Transverse colon (tissue), 4 donors: ENCODE data around the gene CPA5. TPM values are rescaled to one million over a fixed set of nuclear protein-coding genes. Genes with fewer than 3 reads are reported as not detected.

Experiments
- DNase-seq: peaks from one replicate; pipeline ENCODE4 v3.0.0-alpha.2; 2019
- H3K27ac ChIP-seq, 4 donors: fragments of 200-600 bp; sonication (generic); 2 replicates each; pipeline ENCODE4 v1.5.1; 2016 to 2018; ENCODE audit warnings: inconsistent platforms in 4 of 4
- H3K27me3 ChIP-seq: fragments of 200-600 bp; sonication (generic); 2 replicates; pipeline ENCODE4 v1.5.1; 2017; ENCODE audit warnings: inconsistent platforms
- H3K36me3 ChIP-seq, 4 donors: fragments of 200-600 bp; sonication (generic); 2 replicates each; pipeline ENCODE4 v1.5.1; 2017 to 2019; ENCODE audit warnings: inconsistent platforms in 4 of 4
- H3K4me1 ChIP-seq, 4 donors: fragments of 200-600 bp; sonication (generic); 2 replicates each; pipeline ENCODE4 v1.5.1; 2017 to 2020; ENCODE audit warnings: inconsistent platforms in 4 of 4
- H3K4me3 ChIP-seq, 4 donors: fragments of 200-600 bp; sonication (generic); 1 replicate in 1 of 4; 2 replicates in 3 of 4; pipeline versions ENCODE4 v1.5.1 to v1.6.1; 2017 to 2019; ENCODE audit warnings: inconsistent platforms in 4 of 4
- H3K9me3 ChIP-seq, 2 donors: fragments of 200-600 bp; sonication (generic); 2 replicates each; pipeline ENCODE4 v1.5.1; 2017 to 2019; ENCODE audit warnings: inconsistent platforms in 2 of 2
- EP300 ChIP-seq: sonication (generic); formaldehyde crosslinking; IDR thresholded peaks from one replicate; pipeline ENCODE4 v1.6.1; 2017; ENCODE audit warnings: antibody characterized with exemption, low read depth
- POLR2A ChIP-seq: fragments of 450-650 bp; IDR thresholded peaks from one replicate; pipeline ENCODE4 v1.6.1; 2016; ENCODE audit warnings: antibody characterized with exemption, mild to moderate bottlenecking, moderate library complexity
- POLR2AphosphoS5 ChIP-seq, 3 donors: sonication (generic); formaldehyde crosslinking; IDR thresholded peaks; one replicate each; pipeline ENCODE4 v1.6.1; 2016; ENCODE audit warnings: antibody characterized with exemption in 3 of 3
- WGBS, 2 donors: methylation state at CpG; one replicate each; pipeline ENCODE4 v1.1.5; 2018; ENCODE audit warnings: low coverage in 1 of 2; 5-methylcytosine and 5-hydroxymethylcytosine counted together
- in situ Hi-C, 4 donors: fragments of 200-750 bp; cut with MboI; loops; one replicate each; pipeline versions ENCODE4 v1.15.0 to v1.15.1; 2017; ENCODE audit warnings: low sequenced_read_pairs in 3 of 4, low pct_ligation_motif_present in 1 of 4, low pct_unique_long_range_greater_than_20kb in 1 of 4
- intact Hi-C: fragments of 100-400 bp; cut with DNase I; formaldehyde crosslinking; loops from one replicate; pipeline ENCODE4 v1.15.1; 2023; ENCODE audit warnings: low total_unique reads
- total RNA-seq, 4 donors: library from RNA; depleted of rRNA; stranded (reverse); fragments of >200 nt; gene quantifications; one replicate each; pipeline ENCODE4 v1.1.0, GENCODE V29; 2016
- TF ChIP-seq, protein P1 (sequence below), 5 experiments: fragments of 200-600 bp in 3 of 5; fragments of 450-650 bp in 2 of 5; sonication (generic) in 3 of 5; IDR thresholded peaks; 1 replicate in 2 of 5; 2 replicates in 3 of 5; pipeline ENCODE4 v1.5.1; 2016 to 2017; ENCODE audit warnings: antibody characterized with exemption in 5 of 5, inconsistent platforms in 3 of 5, mild to moderate bottlenecking in 2 of 5, moderate library complexity in 1 of 5

CPA5 gene
- total RNA-seq, 4 donors from 2014 or later = not detected

DNA sequence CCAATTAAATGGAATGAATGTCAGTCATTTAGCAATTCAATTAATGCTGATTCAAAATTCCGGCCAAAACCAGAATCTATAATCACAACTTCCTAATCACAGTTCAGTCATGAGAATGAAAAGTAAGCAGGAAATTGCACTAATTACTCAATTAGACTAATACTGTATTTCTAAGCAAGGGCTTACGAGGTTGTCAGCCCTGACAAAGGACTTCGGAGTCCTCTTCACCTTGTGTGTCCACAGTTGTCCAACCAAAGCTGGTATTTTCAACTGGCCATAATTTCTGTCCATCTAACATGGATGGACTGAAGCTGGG lies 53.1 kb downstream of the CPA5 start:
- no peak for DNase-seq
- Histone ChIP-seq H3K4me1 (peaks cover 0 to 12% (median 0%) of the 10 kb centered on the region in 4 donors), H3K36me3 (no peaks in the 10 kb centered on the region), H3K27me3 (no peaks in the 10 kb centered on the region), H3K27ac (no peak overlapping the region), H3K4me3 (no peak overlapping the region), H3K9me3 (no peaks in the 10 kb centered on the region)
- 88% methylated on average over 3 of the region's 3 CpGs; no CpG with 5 or more reads in 1 of the 2 donors for WGBS, 2 donors
- in situ Hi-C loops = no loop called here
- TF ChIP-seq POLR2AphosphoS5 (IDR thresholded peaks at IDR 0.05) (no peak), EP300 (no peak), POLR2A (no peak)
- TF ChIP-seq, protein P1, sequence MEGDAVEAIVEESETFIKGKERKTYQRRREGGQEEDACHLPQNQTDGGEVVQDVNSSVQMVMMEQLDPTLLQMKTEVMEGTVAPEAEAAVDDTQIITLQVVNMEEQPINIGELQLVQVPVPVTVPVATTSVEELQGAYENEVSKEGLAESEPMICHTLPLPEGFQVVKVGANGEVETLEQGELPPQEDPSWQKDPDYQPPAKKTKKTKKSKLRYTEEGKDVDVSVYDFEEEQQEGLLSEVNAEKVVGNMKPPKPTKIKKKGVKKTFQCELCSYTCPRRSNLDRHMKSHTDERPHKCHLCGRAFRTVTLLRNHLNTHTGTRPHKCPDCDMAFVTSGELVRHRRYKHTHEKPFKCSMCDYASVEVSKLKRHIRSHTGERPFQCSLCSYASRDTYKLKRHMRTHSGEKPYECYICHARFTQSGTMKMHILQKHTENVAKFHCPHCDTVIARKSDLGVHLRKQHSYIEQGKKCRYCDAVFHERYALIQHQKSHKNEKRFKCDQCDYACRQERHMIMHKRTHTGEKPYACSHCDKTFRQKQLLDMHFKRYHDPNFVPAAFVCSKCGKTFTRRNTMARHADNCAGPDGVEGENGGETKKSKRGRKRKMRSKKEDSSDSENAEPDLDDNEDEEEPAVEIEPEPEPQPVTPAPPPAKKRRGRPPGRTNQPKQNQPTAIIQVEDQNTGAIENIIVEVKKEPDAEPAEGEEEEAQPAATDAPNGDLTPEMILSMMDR (IDR thresholded peaks at IDR 0.05) = no peak
- intact Hi-C loops = no loop called here

DNA sequence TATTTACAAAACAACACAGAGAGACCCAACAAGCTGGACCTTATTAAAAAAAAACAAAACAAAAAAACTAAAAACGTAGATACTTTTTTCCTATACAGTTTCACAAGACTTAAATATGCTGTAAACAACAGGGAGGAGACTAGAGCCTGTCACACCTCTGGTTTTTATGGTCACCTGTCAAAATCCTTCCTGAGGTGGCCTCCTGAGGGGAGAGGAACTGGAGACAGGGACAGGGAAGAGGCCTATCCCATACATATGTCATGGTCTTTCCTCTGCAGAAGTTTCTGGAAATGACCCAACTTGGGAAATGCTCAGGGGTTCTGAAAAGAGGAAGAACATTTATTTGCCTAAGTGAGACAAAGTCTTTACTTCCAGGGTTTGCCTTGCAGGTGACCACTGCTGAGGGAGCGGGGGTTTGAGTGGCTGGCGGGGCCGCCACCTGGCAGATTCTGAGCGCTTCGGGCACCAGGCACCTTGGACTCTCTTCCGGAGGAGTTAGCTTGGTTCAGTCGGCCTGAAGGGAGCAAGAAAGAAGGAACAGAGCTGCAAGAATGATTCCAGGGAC lies 54.0 kb downstream of the CPA5 start:
- TF ChIP-seq POLR2A = no peak
- no peak for TF ChIP-seq POLR2AphosphoS5 (IDR thresholded peaks at IDR 0.05)
- TF ChIP-seq EP300 = no peak
- TF ChIP-seq, protein P1 (IDR thresholded peaks at IDR 0.05) = no peak
- Histone ChIP-seq H3K36me3 (no peaks in the 10 kb centered on the region), H3K27ac (no peak overlapping the region), H3K27me3 (no peaks in the 10 kb centered on the region), H3K9me3 (no peaks in the 10 kb centered on the region), H3K4me3 (no peak overlapping the region), H3K4me1 (peaks cover 0 to 9% (median 0%) of the 10 kb centered on the region in 4 donors)
- DNase-seq = no peak
- in situ Hi-C loops = no loop called here
- intact Hi-C loops = no loop called here
- 67 to 90% methylated on average over 1 to 8 of the region's 8 CpGs for WGBS, 2 donors

DNA sequence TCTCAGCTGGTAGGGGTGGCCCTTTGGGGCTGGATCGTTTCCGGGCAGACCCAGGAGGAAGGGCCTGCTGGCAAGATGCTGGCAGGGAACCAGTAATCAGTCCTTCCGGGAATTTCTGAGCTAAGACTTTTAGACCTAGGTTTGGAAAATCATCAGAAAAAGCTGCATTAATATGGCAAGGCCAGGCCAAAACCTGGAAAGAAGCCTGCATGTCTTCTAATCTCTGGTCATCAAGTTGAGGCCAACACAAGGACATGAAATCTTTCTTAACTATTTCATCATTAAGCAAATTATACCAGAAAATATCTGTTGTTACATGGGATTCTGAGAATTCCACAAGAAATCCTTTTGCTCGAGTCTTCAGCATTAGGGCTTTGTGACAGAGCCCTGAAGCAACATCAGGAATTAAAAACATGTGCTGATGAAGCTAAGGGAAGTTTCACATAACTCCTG lies 55.5 kb downstream of the CPA5 start:
- WGBS, 2 donors = 72% methylated on average over 4 of the region's 4 CpGs; no CpG with 5 or more reads in 1 of the 2 donors
- H3K27ac ChIP-seq = no peak overlapping the region
- TF ChIP-seq POLR2A (no peak), POLR2AphosphoS5 (IDR thresholded peaks at IDR 0.05) (no peak), EP300 (no peak)
- TF ChIP-seq, protein P1 (IDR thresholded peaks at IDR 0.05) = no peak

DNA sequence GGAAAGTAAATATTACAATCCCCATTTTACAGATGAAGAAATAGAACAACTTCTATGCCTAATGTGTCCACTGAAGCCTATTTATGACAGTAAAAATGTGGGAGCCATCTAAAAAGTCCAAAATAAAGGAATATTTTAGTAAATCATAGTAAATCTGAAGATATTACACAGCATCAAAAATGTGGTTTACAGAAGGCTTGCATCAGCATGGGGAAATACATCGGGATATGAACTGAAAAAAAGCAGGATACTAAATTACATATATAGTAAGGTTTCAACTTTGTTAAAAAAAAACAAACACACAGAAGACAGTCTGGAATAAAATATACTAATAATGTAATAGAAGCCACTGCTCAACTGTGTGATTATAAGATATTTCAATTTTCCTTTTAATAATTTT lies 56.5 kb downstream of the CPA5 start:
- H3K4me1 ChIP-seq = peaks cover 0 to 6% (median 0%) of the 10 kb centered on the region in 4 donors
- no peaks in the 10 kb centered on the region for H3K36me3 ChIP-seq
- no peaks in the 10 kb centered on the region for H3K9me3 ChIP-seq
- no peak overlapping the region for H3K4me3 ChIP-seq
- TF ChIP-seq POLR2AphosphoS5 (IDR thresholded peaks at IDR 0.05) (no peak), POLR2A (no peak), EP300 (no peak)
- TF ChIP-seq, protein P1 (IDR thresholded peaks at IDR 0.05) = no peak
- no peaks in the 10 kb centered on the region for H3K27me3 ChIP-seq
- no peak overlapping the region for H3K27ac ChIP-seq
- intact Hi-C loops = loop anchor here (5.0 kb wide), 1 partner anchor 261 kb away; no protein-coding TSS in a partner anchor
- DNase-seq = no peak
- in situ Hi-C loops = no loop called here
- WGBS, 2 donors = 94 to 100% methylated on average over 1 of the region's 1 CpG

More for the DNA sequence above, 55.5 kb downstream of the CPA5 start:
- intact Hi-C loops = loop anchor here (5.0 kb wide), 1 partner anchor 262 kb away; no protein-coding TSS in a partner anchor
- peaks cover 0 to 8% (median 0%) of the 10 kb centered on the region in 4 donors for H3K4me1 ChIP-seq
- H3K27me3 ChIP-seq = no peaks in the 10 kb centered on the region
- DNase-seq = no peak
- in situ Hi-C loops = no loop called here
- no peaks in the 10 kb centered on the region for H3K9me3 ChIP-seq
- no peaks in the 10 kb centered on the region for H3K36me3 ChIP-seq
- H3K4me3 ChIP-seq = no peak overlapping the region
